Measurements from ENCODE around the gene POC1A. TPM values are rescaled to one million over a fixed set of nuclear protein-coding genes. Genes with fewer than 3 reads are reported as not detected.

Gene POC1A
- total and polyA plus RNA-seq, 2 of the 8 experiments (the other 6 are each of a cell fraction or from before 2014, with no cell fraction given), result 35.7 to 39.2 TPM

DNA sequence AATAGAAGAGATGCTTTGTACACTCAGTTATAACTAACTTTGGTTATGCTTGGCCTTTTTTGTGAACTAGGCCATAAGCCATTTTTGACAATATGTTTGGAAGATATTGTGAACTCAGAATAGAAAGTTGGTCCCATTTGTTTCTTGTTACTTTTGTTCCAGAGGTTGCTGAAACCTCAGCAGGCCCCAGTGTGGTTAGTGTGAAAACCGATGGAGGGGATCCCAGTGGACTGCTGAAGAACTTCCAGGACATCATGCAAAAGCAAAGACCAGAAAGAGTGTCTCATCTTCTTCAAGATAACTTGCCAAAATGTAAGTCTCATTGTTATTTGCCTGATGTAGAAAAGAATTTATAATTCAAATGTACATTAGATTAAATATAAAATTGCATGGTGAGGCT is 49.5 kb upstream of the POC1A start:
- no peak overlapping the region for H3K56ac ChIP-seq (replicated peaks; ENCODE audit: insufficient read length, low read depth, low read length)
- H4K20me1 ChIP-seq (replicated peaks in 1 of 2; ENCODE audit: control insufficient read depth in 1 of 2, insufficient read depth in 2 of 2, low read length in 2 of 2), result peaks cover 0 to 4% of the 10 kb centered on the region in 2 experiments
- POLR2A ChIA-PET (ENCODE audit: partially characterized antibody), result no interaction called here

More for the DNA sequence above, 49.5 kb upstream of the POC1A start:
- H2BK120ac ChIP-seq (replicated peaks; ENCODE audit: low read depth, low read length), result no peak overlapping the region
- H3K4me1 ChIP-seq (replicated peaks in 1 of 4; ENCODE audit: control insufficient read depth in 3 of 4, insufficient read depth in 4 of 4, low read length in 3 of 4), result peaks cover 0 to 3% (median under 1%) of the 10 kb centered on the region in 4 experiments; a peak in 2 of 7 replicates
- no peaks in the 10 kb centered on the region; the same call in 1 of the 2 replicates for H3K79me1 ChIP-seq (ENCODE audit: low read depth, low read length)
- WGBS, 2 experiments (ENCODE audit: extremely low coverage in 1 of 2, insufficient coverage in 1 of 2, insufficient read length in 1 of 2, insufficient replicate concordance in 2 of 2, low coverage in 1 of 2, low lambda C conversion rate in 2 of 2, missing lambda C conversion rate in 1 of 2), result 100% methylated on average over 1 of the region's 1 CpG; no CpG with 5 or more reads in 1 of the 2 experiments
- no peak overlapping the region for H2AFZ ChIP-seq (ENCODE audit: low read length)
- CTCF ChIA-PET (ENCODE audit: partially characterized antibody), result interaction anchor here (0.8 to 4.1 kb wide), 3 partner anchors 17 to 45 kb away, joined by 3 to 28 read pairs (median 3); no protein-coding TSS in a partner anchor
- FAIRE-seq (no peak), DNase-seq (ENCODE audit: low read depth in 1 of 2, low spot score in 2 of 2) (no peak)
- no peak overlapping the region for H2BK15ac ChIP-seq (ENCODE audit: low read length)
- H4K91ac ChIP-seq (replicated peaks; ENCODE audit: insufficient read length, low read length), result no peak overlapping the region
- no peak overlapping the region for H3K4me2 ChIP-seq (ENCODE audit: insufficient read depth in 1 of 2, low read depth in 2 of 2, low read length in 2 of 2)
- no peak overlapping the region for H3K23ac ChIP-seq (ENCODE audit: insufficient read length)
- no peaks in the 10 kb centered on the region for H3K27me3 ChIP-seq (replicated peaks in 1 of 4; ENCODE audit: control insufficient read depth in 3 of 4, extremely low read depth in 1 of 4, insufficient read depth in 3 of 4, low read length in 3 of 4)
- H3K23me2 ChIP-seq (ENCODE audit: low read depth, low read length), result peaks cover under 1% of the 10 kb centered on the region; the same call in 1 of the 2 replicates
- TF ChIP-seq EZH2 (IDR thresholded peaks at IDR 0.05; ENCODE audit: low read depth, low read length, severe bottlenecking), result no peak
- peaks cover 0 to 3% of the 10 kb centered on the region in 2 experiments; a peak in 2 of 4 replicates for H3K79me2 ChIP-seq (ENCODE audit: control insufficient read depth in 1 of 2, insufficient read depth in 2 of 2, low read length in 2 of 2)
- H4K5ac ChIP-seq (ENCODE audit: insufficient read length, low read depth, low read length), result no peak overlapping the region
- no peak overlapping the region for H3K27ac ChIP-seq (ENCODE audit: low read depth, low read length)
- no peak overlapping the region for H3K18ac ChIP-seq (ENCODE audit: extremely low read depth, low read length)
- H2BK20ac ChIP-seq (ENCODE audit: low read length), result no peak overlapping the region
- no peak overlapping the region for H3K4ac ChIP-seq (replicated peaks; ENCODE audit: insufficient read length, low read depth, low read length)
- no peak overlapping the region for H3K9ac ChIP-seq (replicated peaks in 1 of 4; ENCODE audit: extremely low read depth in 1 of 4, low read depth in 3 of 4, low read length in 3 of 4)
- H2AK5ac ChIP-seq (ENCODE audit: low read depth, low read length), result no peak overlapping the region
- H3K36me3 ChIP-seq (ENCODE audit: control insufficient read depth in 2 of 4, insufficient read depth in 4 of 4, low read length in 3 of 4), result peaks cover 47 to 80% (median 62%) of the 10 kb centered on the region in 4 experiments
- H3K9me3 ChIP-seq (ENCODE audit: insufficient read depth in 2 of 2, low read depth in 1 of 2, low read length in 1 of 2), result no peaks in the 10 kb centered on the region
- no peak overlapping the region for H4K8ac ChIP-seq (ENCODE audit: extremely low read depth, insufficient read depth, low read length)
- no peak overlapping the region for H2BK12ac ChIP-seq (ENCODE audit: low read depth, low read length)
- H3K14ac ChIP-seq (ENCODE audit: insufficient read length), result no peak overlapping the region
- H3K4me3 ChIP-seq (ENCODE audit: extremely low read depth in 1 of 4, insufficient read depth in 2 of 4, low read depth in 3 of 4, low read length in 4 of 4), result no peak overlapping the region
- no peak overlapping the region for H2BK5ac ChIP-seq (ENCODE audit: low read depth, low read length)

Data from H1 (cell line).